ENCODE measurements around the gene MIEF2. TPM values are rescaled to one million over a fixed set of nuclear protein-coding genes. Genes with fewer than 3 reads are reported as not detected.
A peak's percentile ranks its signal among the peaks of the same experiment; 100 is the strongest.
"Not testable (repeated sequence)": the region's sequence is repeated elsewhere in the genome, so short reads cannot be mapped to it uniquely, and the experiment has no call there.

MIEF2 gene
- total and polyA plus RNA-seq, 2 donors (not counting 1 experiment from before 2014, with no cell fraction given): 13.3 to 18.7 TPM

DNA sequence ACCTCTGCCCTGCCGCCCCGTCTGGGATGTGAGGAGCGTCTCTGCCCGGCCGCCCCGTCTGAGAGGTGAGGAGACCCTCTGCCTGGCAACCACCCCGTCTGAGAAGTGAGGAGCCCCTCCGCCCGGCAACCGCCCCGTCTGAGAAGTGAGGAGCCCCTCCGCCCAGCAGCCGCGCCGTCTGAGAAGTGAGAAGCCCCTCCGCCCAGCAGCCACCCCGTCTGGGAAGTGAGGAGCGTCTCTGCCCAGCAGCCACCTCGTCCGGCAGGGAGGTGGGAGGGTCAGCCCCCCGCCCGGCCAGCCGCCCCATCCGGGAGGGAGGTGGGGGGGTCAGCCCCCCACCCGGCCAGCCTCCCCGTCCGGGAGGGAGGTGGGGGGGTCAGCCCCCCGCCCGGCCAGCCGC is 37.6 kb downstream of the MIEF2 start:
- H3K27me3 Mint-ChIP-seq; H3K9me3 ChIP-seq (ENCODE audit: control extremely low read depth in 1 of 3, control insufficient read depth in 2 of 3, insufficient read depth in 1 of 3, low read length in 2 of 3); H3K79me2 ChIP-seq (ENCODE audit: control insufficient read depth, insufficient read depth, low read length); H3K9ac ChIP-seq (ENCODE audit: low read length); intact Hi-C loops (cut with micrococcal nuclease); ATAC-seq (ENCODE audit: low read depth); H3K4me2 ChIP-seq (replicated peaks; ENCODE audit: low read depth, low read length, poor library complexity, severe bottlenecking); H2AFZ ChIP-seq (ENCODE audit: insufficient read depth, low read depth, low read length, poor library complexity, severe bottlenecking); H3K4me3 ChIP-seq (ENCODE audit: control extremely low read depth in 1 of 5, extremely low read depth in 1 of 5, insufficient read depth in 1 of 5, low read depth in 2 of 5, low read length in 4 of 5); DNase-seq; CTCF ChIA-PET; POLR2A ChIA-PET; H3K27me3 ChIP-seq (replicated peaks in 1 of 4; ENCODE audit: control extremely low read depth in 1 of 4, control insufficient read depth in 3 of 4, insufficient read depth in 4 of 4, low read length in 3 of 4); H3K4me3 Mint-ChIP-seq; H3K27ac ChIP-seq (ENCODE audit: low read length in 2 of 2); H3K9me3 Mint-ChIP-seq (ENCODE audit: insufficient read depth); H4K20me1 ChIP-seq (ENCODE audit: control insufficient read depth, insufficient read depth, low read length, poor library complexity, severe bottlenecking); H3K27ac Mint-ChIP-seq: not testable (repeated sequence)
- WGBS (ENCODE audit: insufficient coverage): 97% methylated on average over 5 of the region's 30 CpGs
- H3K4me1 Mint-ChIP-seq: peaks cover 19% of the 10 kb centered on the region
- Histone ChIP-seq H3K4me1 (ENCODE audit: control insufficient read depth in 2 of 2, insufficient read depth in 2 of 2, low read length in 2 of 2) (peaks cover 8 to 17% of the 10 kb centered on the region in 2 donors), H3K36me3 (replicated peaks in 1 of 2; ENCODE audit: control extremely low read depth in 1 of 2, control insufficient read depth in 1 of 2, extremely low read depth in 1 of 2, insufficient read depth in 2 of 2, low read length in 1 of 2) (peaks cover 12 to 35% of the 10 kb centered on the region in 2 experiments)

DNA sequence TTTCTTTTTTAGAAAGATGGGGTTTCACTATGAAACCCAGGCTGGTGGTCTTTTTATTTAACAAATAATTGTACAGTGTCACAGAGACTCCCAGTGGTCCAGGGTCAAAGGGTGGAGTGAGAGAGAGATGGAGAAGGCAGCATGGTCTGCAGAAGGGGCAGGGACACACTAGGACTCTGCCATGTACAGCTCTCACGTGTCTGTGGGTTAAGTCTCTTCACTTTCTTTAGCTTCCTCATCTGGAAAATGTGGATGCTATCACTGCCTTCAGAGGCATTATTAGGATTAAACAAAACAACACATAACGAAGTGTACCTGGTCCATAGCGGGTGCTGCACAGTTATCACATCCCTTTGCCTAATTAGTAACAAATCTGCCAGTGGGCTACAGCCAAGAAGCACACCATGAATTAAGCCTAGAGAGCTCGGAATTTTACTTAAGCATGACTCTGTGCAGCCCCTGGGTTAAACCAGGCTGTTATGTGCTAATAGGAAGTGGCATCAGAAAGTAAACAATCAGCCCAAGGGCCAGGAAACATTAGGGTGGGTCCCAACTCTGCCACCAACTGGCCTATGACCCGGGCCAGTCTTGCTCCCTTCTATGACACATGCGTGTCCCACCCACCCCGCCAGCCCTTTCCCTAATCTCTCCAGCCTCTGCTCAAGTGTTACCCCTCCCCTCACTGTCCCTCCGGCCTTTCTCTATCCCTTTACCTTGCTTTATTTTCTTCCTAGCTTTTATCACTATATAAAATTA is 40.4 kb downstream of the MIEF2 start:
- no peaks in the 10 kb centered on the region for H4K20me1 ChIP-seq (ENCODE audit: control insufficient read depth, insufficient read depth, low read length, poor library complexity, severe bottlenecking)
- no peaks in the 10 kb centered on the region for H3K9me3 Mint-ChIP-seq (ENCODE audit: insufficient read depth)
- H3K4me3 ChIP-seq (ENCODE audit: control extremely low read depth in 1 of 5, extremely low read depth in 1 of 5, insufficient read depth in 1 of 5, low read depth in 2 of 5, low read length in 4 of 5): no peak overlapping the region
- intact Hi-C loops (cut with micrococcal nuclease): no loop called here
- no peak overlapping the region for H3K27ac ChIP-seq (ENCODE audit: low read length in 2 of 2)
- 95% methylated on average over 8 of the region's 8 CpGs for WGBS (ENCODE audit: insufficient coverage)
- no peak overlapping the region for H2AFZ ChIP-seq (ENCODE audit: insufficient read depth, low read depth, low read length, poor library complexity, severe bottlenecking)
- peak overlapping the region; percentile 37 for H3K27ac Mint-ChIP-seq
- no peak overlapping the region for H3K4me3 Mint-ChIP-seq
- H3K9me3 ChIP-seq (ENCODE audit: control extremely low read depth in 1 of 3, control insufficient read depth in 2 of 3, insufficient read depth in 1 of 3, low read length in 2 of 3): no peaks in the 10 kb centered on the region
- peaks cover 18% of the 10 kb centered on the region for H3K4me1 Mint-ChIP-seq
- peaks cover 12 to 48% of the 10 kb centered on the region in 2 experiments for H3K36me3 ChIP-seq (replicated peaks in 1 of 2; ENCODE audit: control extremely low read depth in 1 of 2, control insufficient read depth in 1 of 2, extremely low read depth in 1 of 2, insufficient read depth in 2 of 2, low read length in 1 of 2)
- no peaks in the 10 kb centered on the region for H3K79me2 ChIP-seq (ENCODE audit: control insufficient read depth, insufficient read depth, low read length)
- peaks cover 8 to 17% of the 10 kb centered on the region in 2 donors for H3K4me1 ChIP-seq (ENCODE audit: control insufficient read depth in 2 of 2, insufficient read depth in 2 of 2, low read length in 2 of 2)
- no peak overlapping the region for H3K9ac ChIP-seq (ENCODE audit: low read length)
- ChIA-PET CTCF (interaction anchor here (0.8 to 1.0 kb wide), 2 partner anchors 8 to 53 kb away, joined by 3 to 4 read pairs; no protein-coding TSS in a partner anchor), POLR2A (no interaction called here)
- no peaks in the 10 kb centered on the region for H3K27me3 ChIP-seq (replicated peaks in 1 of 4; ENCODE audit: control extremely low read depth in 1 of 4, control insufficient read depth in 3 of 4, insufficient read depth in 4 of 4, low read length in 3 of 4)
- DNase-seq (no peak), ATAC-seq (ENCODE audit: low read depth) (no peak)
- H3K4me2 ChIP-seq (replicated peaks; ENCODE audit: low read depth, low read length, poor library complexity, severe bottlenecking): no peak overlapping the region
- TF ChIP-seq EZH2 (IDR thresholded peaks at IDR 0.05; ENCODE audit: borderline replicate concordance, insufficient read depth, low read depth, low read length, poor library complexity, severe bottlenecking): no peak
- TF ChIP-seq, protein P1, sequence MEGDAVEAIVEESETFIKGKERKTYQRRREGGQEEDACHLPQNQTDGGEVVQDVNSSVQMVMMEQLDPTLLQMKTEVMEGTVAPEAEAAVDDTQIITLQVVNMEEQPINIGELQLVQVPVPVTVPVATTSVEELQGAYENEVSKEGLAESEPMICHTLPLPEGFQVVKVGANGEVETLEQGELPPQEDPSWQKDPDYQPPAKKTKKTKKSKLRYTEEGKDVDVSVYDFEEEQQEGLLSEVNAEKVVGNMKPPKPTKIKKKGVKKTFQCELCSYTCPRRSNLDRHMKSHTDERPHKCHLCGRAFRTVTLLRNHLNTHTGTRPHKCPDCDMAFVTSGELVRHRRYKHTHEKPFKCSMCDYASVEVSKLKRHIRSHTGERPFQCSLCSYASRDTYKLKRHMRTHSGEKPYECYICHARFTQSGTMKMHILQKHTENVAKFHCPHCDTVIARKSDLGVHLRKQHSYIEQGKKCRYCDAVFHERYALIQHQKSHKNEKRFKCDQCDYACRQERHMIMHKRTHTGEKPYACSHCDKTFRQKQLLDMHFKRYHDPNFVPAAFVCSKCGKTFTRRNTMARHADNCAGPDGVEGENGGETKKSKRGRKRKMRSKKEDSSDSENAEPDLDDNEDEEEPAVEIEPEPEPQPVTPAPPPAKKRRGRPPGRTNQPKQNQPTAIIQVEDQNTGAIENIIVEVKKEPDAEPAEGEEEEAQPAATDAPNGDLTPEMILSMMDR (IDR thresholded peaks at IDR 0.05): no peak
- no peaks in the 10 kb centered on the region for H3K27me3 Mint-ChIP-seq

DNA sequence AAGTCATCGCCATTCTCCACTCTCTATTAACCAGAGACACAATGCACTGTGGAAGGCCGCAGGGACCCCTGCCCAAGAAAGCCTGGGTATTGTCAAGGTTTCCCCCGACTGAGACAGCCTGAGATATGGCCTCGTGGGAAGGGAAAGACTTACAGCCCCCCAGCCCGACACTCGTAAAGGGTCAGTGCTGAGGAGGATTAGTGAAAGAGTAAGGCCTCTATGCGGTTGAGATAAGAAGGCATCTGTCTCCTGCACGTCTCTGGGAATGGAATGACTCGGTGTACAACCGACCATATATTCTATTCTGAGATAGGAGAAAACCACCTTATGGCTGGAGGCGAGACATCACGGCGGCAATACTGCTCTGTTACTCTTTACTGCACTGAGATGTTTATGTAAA is 42.7 kb downstream of the MIEF2 start:
- H3K27ac ChIP-seq (ENCODE audit: low read length in 2 of 2); CTCF ChIA-PET; H3K4me1 ChIP-seq (ENCODE audit: control insufficient read depth in 2 of 2, insufficient read depth in 2 of 2, low read length in 2 of 2); intact Hi-C loops (cut with micrococcal nuclease); H3K9ac ChIP-seq (ENCODE audit: low read length); DNase-seq; H3K4me3 ChIP-seq (ENCODE audit: control extremely low read depth in 1 of 5, extremely low read depth in 1 of 5, insufficient read depth in 1 of 5, low read depth in 2 of 5, low read length in 4 of 5); H3K79me2 ChIP-seq (ENCODE audit: control insufficient read depth, insufficient read depth, low read length); POLR2A ChIA-PET; H3K27me3 ChIP-seq (replicated peaks in 1 of 4; ENCODE audit: control extremely low read depth in 1 of 4, control insufficient read depth in 3 of 4, insufficient read depth in 4 of 4, low read length in 3 of 4); H3K4me1 Mint-ChIP-seq; H3K4me2 ChIP-seq (replicated peaks; ENCODE audit: low read depth, low read length, poor library complexity, severe bottlenecking); H3K9me3 Mint-ChIP-seq (ENCODE audit: insufficient read depth); H3K4me3 Mint-ChIP-seq; H2AFZ ChIP-seq (ENCODE audit: insufficient read depth, low read depth, low read length, poor library complexity, severe bottlenecking); H3K9me3 ChIP-seq (ENCODE audit: control extremely low read depth in 1 of 3, control insufficient read depth in 2 of 3, insufficient read depth in 1 of 3, low read length in 2 of 3); H3K27me3 Mint-ChIP-seq; H3K27ac Mint-ChIP-seq; ATAC-seq (ENCODE audit: low read depth); H4K20me1 ChIP-seq (ENCODE audit: control insufficient read depth, insufficient read depth, low read length, poor library complexity, severe bottlenecking): not testable (repeated sequence)
- 97% methylated on average over 6 of the region's 13 CpGs for WGBS (ENCODE audit: insufficient coverage)
- peaks cover 18 to 65% of the 10 kb centered on the region in 2 experiments for H3K36me3 ChIP-seq (replicated peaks in 1 of 2; ENCODE audit: control extremely low read depth in 1 of 2, control insufficient read depth in 1 of 2, extremely low read depth in 1 of 2, insufficient read depth in 2 of 2, low read length in 1 of 2)

Measured in B cell (primary cell).